Neural cell (in vitro differentiated cells): Measurements from ENCODE around the gene ITGB3BP. TPM values are rescaled to one million over a fixed set of nuclear protein-coding genes. Genes with fewer than 3 reads are reported as not detected.

ENCODE experiments used
- H2AFZ ChIP-seq: fragments of 200-600, 300-800 bp; sonication (generic), shearing (Covaris generic); 2 replicates; pipeline ENCODE4 v1.6.0; 2014; ENCODE audit warnings: low read depth, mild to moderate bottlenecking, antibody characterized with exemption, low read length, moderate library complexity
- H3F3A ChIP-seq: fragments of 200-600 bp; shearing (Covaris generic); 2 replicates; pipeline ENCODE4 v1.6.1; 2016; ENCODE audit warnings: mild to moderate bottlenecking, moderate library complexity, mixed read lengths, antibody characterized with exemption, low read length; ENCODE audit not compliant: insufficient read depth, poor library complexity, severe bottlenecking
- H3K27ac ChIP-seq: fragments of 200-600, 300-800 bp; sonication (generic), shearing (Covaris generic); 2 replicates; pipeline ENCODE4 v1.5.1; 2014; ENCODE audit warnings: mild to moderate bottlenecking, low read length, moderate library complexity
- H3K27me3 ChIP-seq: fragments of 300-800, 200-600 bp; sonication (generic), shearing (Covaris generic); 2 replicates; pipeline ENCODE4 v1.6.0; 2014; ENCODE audit warnings: mild to moderate bottlenecking, low read depth, low read length, moderate library complexity; ENCODE audit not compliant: insufficient read depth
- H3K36me3 ChIP-seq: fragments of 300-800, 200-600 bp; sonication (generic), shearing (Covaris generic); 2 replicates; pipeline ENCODE4 v1.5.1; 2014; ENCODE audit warnings: mild to moderate bottlenecking, antibody characterized with exemption, low read length, moderate library complexity; ENCODE audit not compliant: insufficient read depth
- H3K4me2 ChIP-seq: fragments of 300-800, 200-600 bp; sonication (generic), shearing (Covaris generic); 2 replicates; pipeline ENCODE4 v1.6.0; 2014; ENCODE audit warnings: mild to moderate bottlenecking, low read length
- H3K4me3 ChIP-seq: fragments of 300-800, 200-600 bp; sonication (generic), shearing (Covaris generic); 2 replicates; pipeline ENCODE4 v1.5.1; 2014; ENCODE audit warnings: mild to moderate bottlenecking, low read length, moderate library complexity
- H3K79me2 ChIP-seq: fragments of 200-600 bp; shearing (Covaris generic); replicated peaks from 2 replicates; pipeline ENCODE4 v1.6.0; 2014; ENCODE audit warnings: mild to moderate bottlenecking, low read length, moderate library complexity; ENCODE audit not compliant: insufficient read depth
- H3K9ac ChIP-seq: fragments of 300-800, 200-600 bp; sonication (generic), shearing (Covaris generic); 2 replicates; pipeline ENCODE4 v1.6.1; 2016; ENCODE audit warnings: mild to moderate bottlenecking, low read length, mixed read lengths
- H3K9me2 ChIP-seq: fragments of 200-600 bp; shearing (Covaris generic); 2 replicates; pipeline ENCODE4 v1.6.1; 2016; ENCODE audit warnings: mild to moderate bottlenecking, low read length, mixed read lengths; ENCODE audit not compliant: insufficient read depth
- H3K9me3 ChIP-seq: fragments of 200-600, 300-800 bp; sonication (generic), shearing (Covaris generic); 2 replicates; pipeline ENCODE4 v1.6.1; 2016; ENCODE audit warnings: mild to moderate bottlenecking, mixed run types, low read length, moderate library complexity, mixed read lengths
- H4K20me1 ChIP-seq: fragments of 200-600 bp; shearing (Covaris generic); 2 replicates; pipeline ENCODE4 v1.6.1; 2016; ENCODE audit warnings: mild to moderate bottlenecking, mixed run types; ENCODE audit not compliant: insufficient read depth
- CTCF ChIP-seq: fragments of 450-650 bp; IDR thresholded peaks from 2 replicates; pipeline ENCODE4 v1.5.1; 2014; ENCODE audit warnings: antibody characterized with exemption, mild to moderate bottlenecking, moderate library complexity; ENCODE audit not compliant: poor library complexity, severe bottlenecking
- EP300 ChIP-seq: fragments of 450-650 bp; conservative IDR thresholded peaks from 2 replicates; pipeline ENCODE4 v1.6.1; 2014; ENCODE audit warnings: antibody characterized with exemption, mild to moderate bottlenecking, moderate library complexity; ENCODE audit not compliant: poor library complexity, severe bottlenecking
- EZH2 ChIP-seq: fragments of 200-600, 300-800 bp; shearing (Covaris generic), sonication (generic); IDR thresholded peaks from 2 replicates; pipeline ENCODE4 v1.6.1; 2014; ENCODE audit warnings: antibody characterized with exemption, low read length, borderline replicate concordance, mild to moderate bottlenecking; ENCODE audit not compliant: insufficient read depth, poor library complexity, severe bottlenecking
- MXI1 ChIP-seq: fragments of 450-650 bp; conservative IDR thresholded peaks from 2 replicates; pipeline ENCODE4 v1.6.1; 2014; ENCODE audit warnings: antibody characterized with exemption, mild to moderate bottlenecking; ENCODE audit not compliant: poor library complexity, severe bottlenecking
- POLR2AphosphoS5 ChIP-seq: IDR thresholded peaks from 2 replicates; pipeline ENCODE4 v1.6.1; 2012
- RAD21 ChIP-seq: fragments of 450-650 bp; conservative IDR thresholded peaks from 2 replicates; pipeline ENCODE4 v1.6.1; 2014; ENCODE audit warnings: antibody characterized with exemption, mild to moderate bottlenecking, moderate library complexity
- REST ChIP-seq: IDR thresholded peaks from 2 replicates; pipeline ENCODE4 v1.6.1; 2012; ENCODE audit warnings: borderline replicate concordance
- SMC3 ChIP-seq: fragments of 450-650 bp; conservative IDR thresholded peaks from 2 replicates; pipeline ENCODE4 v1.6.1; 2014; ENCODE audit warnings: antibody characterized with exemption, mild to moderate bottlenecking, moderate library complexity; ENCODE audit not compliant: poor library complexity
- TAF1 ChIP-seq: IDR thresholded peaks from 2 replicates; pipeline ENCODE4 v1.6.1; 2012; ENCODE audit warnings: low read depth
- polyA plus RNA-seq: library from polyadenylated mRNA; depleted of rRNA; stranded (reverse); fragments of >200 nt; gene quantifications from 2 replicates; pipeline ENCODE4 v1.2.3, GENCODE V29; 2014

ITGB3BP gene
- polyA plus RNA-seq, 1 donor from 2014 or later, result 29.0 TPM

GRCh38 chr1:63463248-63463647 lies 59.8 kb downstream of the ITGB3BP start:
- no peak overlapping the region for H3K4me2 ChIP-seq
- peaks cover 12% of the 10 kb centered on the region for H3K9me3 ChIP-seq
- H3K36me3 ChIP-seq, result no peaks in the 10 kb centered on the region
- no peak overlapping the region for H3K9ac ChIP-seq
- no peaks in the 10 kb centered on the region for H3K79me2 ChIP-seq
- H3K9me2 ChIP-seq, result no peaks in the 10 kb centered on the region
- no peak overlapping the region for H2AFZ ChIP-seq
- H3F3A ChIP-seq, result peaks cover 3% of the 10 kb centered on the region
- no peak overlapping the region for H3K27ac ChIP-seq
- H3K4me3 ChIP-seq, result no peak overlapping the region
- TF ChIP-seq MXI1 (no peak), SMC3 (no peak), RAD21 (no peak), EZH2 (no peak), EP300 (no peak), CTCF (no peak), REST (no peak), POLR2AphosphoS5 (no peak), TAF1 (no peak)
- H4K20me1 ChIP-seq, result no peaks in the 10 kb centered on the region
- no peaks in the 10 kb centered on the region for H3K27me3 ChIP-seq

GRCh38 chr1:63461661-63462230 lies 61.3 kb downstream of the ITGB3BP start:
- H3K9me3 ChIP-seq, result peaks cover 12% of the 10 kb centered on the region
- TF ChIP-seq SMC3, result no peak
- no peak for TF ChIP-seq REST
- TF ChIP-seq POLR2AphosphoS5, result no peak
- no peak for TF ChIP-seq RAD21
- no peak for TF ChIP-seq MXI1
- TF ChIP-seq CTCF, result no peak
- no peak for TF ChIP-seq EP300
- TF ChIP-seq TAF1, result no peak
- TF ChIP-seq EZH2, result no peak

More at GRCh38 chr1:63461661-63462230, 61.3 kb downstream of the ITGB3BP start:
- H3K27me3 ChIP-seq, result no peaks in the 10 kb centered on the region
- H3K9ac ChIP-seq, result no peak overlapping the region
- no peak overlapping the region for H3K4me2 ChIP-seq
- no peaks in the 10 kb centered on the region for H3K79me2 ChIP-seq
- H3K27ac ChIP-seq, result no peak overlapping the region
- H3K4me3 ChIP-seq, result no peak overlapping the region
- H3K9me2 ChIP-seq, result no peaks in the 10 kb centered on the region
- H3K36me3 ChIP-seq, result no peaks in the 10 kb centered on the region
- no peaks in the 10 kb centered on the region for H4K20me1 ChIP-seq
- H3F3A ChIP-seq, result peaks cover 3% of the 10 kb centered on the region
- no peak overlapping the region for H2AFZ ChIP-seq
